HG03575 (cell line): ENCODE measurements around the gene FXYD2.

Experiments
- ATAC-seq: cut with Tn5 transposase; IDR thresholded peaks from one replicate; pipeline ENCODE4 v1.9.1; 2021; ENCODE audit not compliant: unreplicated experiment, insufficient number of reproducible peaks, low FRiP score; ENCODE audit errors: extremely low read depth

Gene FXYD2

DNA sequence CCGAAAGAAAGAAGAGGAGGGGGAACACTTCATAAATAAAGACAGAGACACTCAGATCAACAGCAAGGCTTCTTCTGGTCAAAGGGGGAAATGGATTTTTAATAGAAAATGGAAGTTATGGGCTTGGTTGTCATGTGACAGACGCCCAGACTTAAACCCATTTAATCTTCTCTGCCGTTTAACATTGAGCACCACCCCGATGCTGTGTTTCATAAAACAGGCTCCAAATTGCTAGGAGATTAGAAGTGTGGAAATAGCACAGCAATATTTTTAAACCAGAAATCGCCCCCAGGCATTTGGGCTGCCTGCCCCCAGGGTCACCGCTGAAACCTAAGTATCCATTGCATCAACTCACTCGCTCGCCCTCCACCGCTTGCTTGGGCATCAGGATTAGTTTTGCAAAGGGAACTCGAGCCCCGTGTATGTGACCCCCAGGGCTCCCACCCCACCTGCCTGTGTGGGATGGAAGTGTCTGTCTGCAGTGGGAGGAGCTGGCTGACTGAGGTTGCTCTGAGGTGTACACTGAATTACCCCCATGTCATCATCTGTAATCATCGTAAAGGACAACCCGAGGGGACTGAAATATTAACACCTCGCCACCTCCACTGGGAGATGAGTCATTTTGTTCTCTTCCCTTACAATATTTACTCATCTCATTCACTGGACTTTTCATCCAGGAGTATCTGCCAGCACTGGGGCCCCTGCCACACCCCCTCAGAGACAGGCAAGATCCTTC lies 38.2 kb downstream of the FXYD2 start:
- no peak for ATAC-seq

- no peak for ATAC-seq
Observed at GRCh38 chr11:117782101-117782500, 42.4 kb downstream of the FXYD2 start.

GRCh38 chr11:117781627-117782026 lies 42.9 kb downstream of the FXYD2 start:
- ATAC-seq = no peak

DNA sequence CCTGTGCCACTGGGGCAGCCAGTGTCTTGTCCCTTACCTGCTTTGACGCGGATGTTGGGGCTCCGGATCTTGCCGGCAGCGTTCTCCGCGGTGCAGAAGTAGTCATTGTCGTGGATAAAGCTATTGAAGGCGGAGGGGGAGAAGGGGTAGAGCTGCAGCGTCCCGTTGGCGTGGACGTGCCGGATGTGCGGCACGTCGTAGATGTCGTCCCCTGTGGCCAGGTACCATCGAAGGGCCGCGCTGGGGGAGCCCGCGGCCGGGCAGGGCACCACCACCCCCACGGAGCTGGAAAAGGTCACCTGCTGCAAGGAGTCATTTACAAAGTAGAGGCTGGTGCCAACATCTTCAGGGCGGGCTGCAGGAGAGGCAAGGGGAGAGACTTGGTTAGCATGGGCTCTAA lies 44.1 kb downstream of the FXYD2 start:
- no peak for ATAC-seq

- no peak for ATAC-seq
Observed at GRCh38 chr11:117774553-117774952, 50.0 kb downstream of the FXYD2 start.

GRCh38 chr11:117772360-117772759 lies 52.2 kb downstream of the FXYD2 start:
- ATAC-seq = no peak

GRCh38 chr11:117771841-117772240 lies 52.7 kb downstream of the FXYD2 start:
- no peak for ATAC-seq

GRCh38 chr11:117771197-117771596 lies 53.3 kb downstream of the FXYD2 start:
- no peak for ATAC-seq

DNA sequence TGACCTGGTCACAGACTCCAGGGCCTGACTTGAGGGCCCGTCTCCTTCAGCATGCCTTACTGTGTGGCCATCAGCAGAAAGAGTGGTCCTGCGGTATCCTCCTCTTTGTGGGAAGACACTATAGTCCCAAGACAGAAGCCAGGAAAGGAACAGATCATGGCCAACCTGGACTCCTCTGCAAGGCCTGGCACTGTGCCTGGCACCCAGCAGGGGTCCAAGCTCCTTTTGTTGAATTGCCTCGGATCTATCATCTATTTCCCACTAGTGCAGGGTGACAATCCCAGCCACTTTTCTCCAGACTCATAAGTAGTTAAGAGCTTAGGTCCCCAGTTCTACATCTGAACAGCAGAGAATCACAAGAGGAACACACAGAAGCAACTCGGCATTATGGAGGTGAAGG lies 54.5 kb downstream of the FXYD2 start:
- no peak for ATAC-seq
